Liver (tissue), 3 donors: ENCODE measurements around the gene FUT2.

Experiments
- RAD21 ChIP-seq, 2 donors: IDR thresholded peaks; 2 replicates each; pipeline ENCODE4 v1.6.1; 2016; ENCODE audit warnings: antibody characterized with exemption in 2 of 2, mild to moderate bottlenecking in 2 of 2
- SP1 ChIP-seq: IDR thresholded peaks from 2 replicates; pipeline ENCODE4 v1.6.1; 2018; ENCODE audit warnings: antibody characterized with exemption, mild to moderate bottlenecking
- YY1 ChIP-seq: IDR thresholded peaks from 2 replicates; pipeline ENCODE4 v1.6.1; 2016; ENCODE audit warnings: antibody characterized with exemption, mild to moderate bottlenecking
- TF ChIP-seq, protein P1 (sequence below): fragments of 150-350 bp; IDR thresholded peaks from 2 replicates; pipeline ENCODE4 v1.5.1; 2017; ENCODE audit warnings: improper control_type of control experiment, low read depth, low read length; ENCODE audit not compliant: missing input control
- TF ChIP-seq, protein P2 (sequence below): IDR thresholded peaks from 2 replicates; pipeline ENCODE4 v1.6.1; 2016; ENCODE audit warnings: antibody characterized with exemption
- TF ChIP-seq, protein P3 (sequence below): IDR thresholded peaks from 2 replicates; pipeline ENCODE4 v1.6.1; 2016; ENCODE audit warnings: antibody characterized with exemption, mild to moderate bottlenecking
- TF ChIP-seq, protein P4 (sequence below): IDR thresholded peaks from 2 replicates; pipeline ENCODE4 v1.6.1; 2016; ENCODE audit warnings: antibody characterized with exemption
- TF ChIP-seq, protein P5 (sequence below): IDR thresholded peaks from 2 replicates; pipeline ENCODE4 v1.6.1; 2016; ENCODE audit warnings: antibody characterized with exemption
- donor health status: healthy.
- donor health status: healthy.

DNA sequence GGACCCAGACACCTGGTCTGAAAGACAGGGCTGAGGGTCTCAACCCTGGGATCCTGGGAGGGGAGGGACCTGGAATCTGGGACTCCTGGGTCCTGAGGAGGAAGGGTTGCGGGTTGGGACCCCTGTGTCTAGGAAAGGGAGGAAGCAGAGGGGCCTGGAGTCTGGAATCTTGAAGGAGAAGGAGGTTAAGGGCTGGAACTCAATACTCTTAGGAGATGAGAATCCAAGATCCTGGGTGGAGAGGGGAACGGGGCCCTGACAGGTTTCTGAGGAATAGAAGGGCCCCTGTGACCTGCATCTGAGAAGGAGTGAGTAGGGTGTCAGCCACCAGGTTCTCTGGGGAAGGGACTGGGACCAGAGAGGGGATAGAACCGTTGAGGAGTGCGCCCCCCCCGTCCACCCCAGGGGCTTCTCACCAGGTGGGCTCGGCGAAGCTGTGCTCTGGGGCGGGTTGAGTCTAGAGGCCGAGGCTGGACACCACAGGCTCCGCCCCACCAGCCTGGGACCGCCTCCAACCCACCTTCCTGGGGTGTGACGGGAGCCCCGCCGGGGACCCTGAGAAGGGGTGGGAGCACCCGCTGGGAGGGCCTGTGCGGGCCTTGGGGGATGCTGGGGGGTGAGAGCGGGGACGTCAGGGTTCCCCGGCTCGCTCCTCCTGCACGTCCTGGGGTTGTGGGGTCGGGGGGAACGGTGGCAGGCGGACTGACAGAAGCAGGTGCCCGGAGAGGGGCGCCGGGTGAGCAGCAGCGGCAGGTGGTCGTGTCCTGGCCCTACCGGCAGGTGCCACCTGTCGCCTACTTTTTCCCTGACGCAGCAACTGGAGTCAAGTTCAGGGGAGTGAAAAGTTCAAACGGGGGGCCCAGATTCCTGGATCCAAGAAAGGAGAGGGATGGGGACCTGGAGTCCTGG, 23.7 kb downstream of the FUT2 start, which contains the start of gene MAMSTR:
- TF ChIP-seq RAD21 (IDR thresholded peaks at IDR 0.05) (no peak), SP1 (no peak), YY1 (no peak)
- TF ChIP-seq, protein P1, sequence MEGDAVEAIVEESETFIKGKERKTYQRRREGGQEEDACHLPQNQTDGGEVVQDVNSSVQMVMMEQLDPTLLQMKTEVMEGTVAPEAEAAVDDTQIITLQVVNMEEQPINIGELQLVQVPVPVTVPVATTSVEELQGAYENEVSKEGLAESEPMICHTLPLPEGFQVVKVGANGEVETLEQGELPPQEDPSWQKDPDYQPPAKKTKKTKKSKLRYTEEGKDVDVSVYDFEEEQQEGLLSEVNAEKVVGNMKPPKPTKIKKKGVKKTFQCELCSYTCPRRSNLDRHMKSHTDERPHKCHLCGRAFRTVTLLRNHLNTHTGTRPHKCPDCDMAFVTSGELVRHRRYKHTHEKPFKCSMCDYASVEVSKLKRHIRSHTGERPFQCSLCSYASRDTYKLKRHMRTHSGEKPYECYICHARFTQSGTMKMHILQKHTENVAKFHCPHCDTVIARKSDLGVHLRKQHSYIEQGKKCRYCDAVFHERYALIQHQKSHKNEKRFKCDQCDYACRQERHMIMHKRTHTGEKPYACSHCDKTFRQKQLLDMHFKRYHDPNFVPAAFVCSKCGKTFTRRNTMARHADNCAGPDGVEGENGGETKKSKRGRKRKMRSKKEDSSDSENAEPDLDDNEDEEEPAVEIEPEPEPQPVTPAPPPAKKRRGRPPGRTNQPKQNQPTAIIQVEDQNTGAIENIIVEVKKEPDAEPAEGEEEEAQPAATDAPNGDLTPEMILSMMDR: no peak
- TF ChIP-seq, protein P2, sequence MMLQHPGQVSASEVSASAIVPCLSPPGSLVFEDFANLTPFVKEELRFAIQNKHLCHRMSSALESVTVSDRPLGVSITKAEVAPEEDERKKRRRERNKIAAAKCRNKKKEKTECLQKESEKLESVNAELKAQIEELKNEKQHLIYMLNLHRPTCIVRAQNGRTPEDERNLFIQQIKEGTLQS: no peak
- TF ChIP-seq, protein P3, sequence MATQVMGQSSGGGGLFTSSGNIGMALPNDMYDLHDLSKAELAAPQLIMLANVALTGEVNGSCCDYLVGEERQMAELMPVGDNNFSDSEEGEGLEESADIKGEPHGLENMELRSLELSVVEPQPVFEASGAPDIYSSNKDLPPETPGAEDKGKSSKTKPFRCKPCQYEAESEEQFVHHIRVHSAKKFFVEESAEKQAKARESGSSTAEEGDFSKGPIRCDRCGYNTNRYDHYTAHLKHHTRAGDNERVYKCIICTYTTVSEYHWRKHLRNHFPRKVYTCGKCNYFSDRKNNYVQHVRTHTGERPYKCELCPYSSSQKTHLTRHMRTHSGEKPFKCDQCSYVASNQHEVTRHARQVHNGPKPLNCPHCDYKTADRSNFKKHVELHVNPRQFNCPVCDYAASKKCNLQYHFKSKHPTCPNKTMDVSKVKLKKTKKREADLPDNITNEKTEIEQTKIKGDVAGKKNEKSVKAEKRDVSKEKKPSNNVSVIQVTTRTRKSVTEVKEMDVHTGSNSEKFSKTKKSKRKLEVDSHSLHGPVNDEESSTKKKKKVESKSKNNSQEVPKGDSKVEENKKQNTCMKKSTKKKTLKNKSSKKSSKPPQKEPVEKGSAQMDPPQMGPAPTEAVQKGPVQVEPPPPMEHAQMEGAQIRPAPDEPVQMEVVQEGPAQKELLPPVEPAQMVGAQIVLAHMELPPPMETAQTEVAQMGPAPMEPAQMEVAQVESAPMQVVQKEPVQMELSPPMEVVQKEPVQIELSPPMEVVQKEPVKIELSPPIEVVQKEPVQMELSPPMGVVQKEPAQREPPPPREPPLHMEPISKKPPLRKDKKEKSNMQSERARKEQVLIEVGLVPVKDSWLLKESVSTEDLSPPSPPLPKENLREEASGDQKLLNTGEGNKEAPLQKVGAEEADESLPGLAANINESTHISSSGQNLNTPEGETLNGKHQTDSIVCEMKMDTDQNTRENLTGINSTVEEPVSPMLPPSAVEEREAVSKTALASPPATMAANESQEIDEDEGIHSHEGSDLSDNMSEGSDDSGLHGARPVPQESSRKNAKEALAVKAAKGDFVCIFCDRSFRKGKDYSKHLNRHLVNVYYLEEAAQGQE: no peak
- TF ChIP-seq, protein P4, sequence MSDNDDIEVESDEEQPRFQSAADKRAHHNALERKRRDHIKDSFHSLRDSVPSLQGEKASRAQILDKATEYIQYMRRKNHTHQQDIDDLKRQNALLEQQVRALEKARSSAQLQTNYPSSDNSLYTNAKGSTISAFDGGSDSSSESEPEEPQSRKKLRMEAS: no peak
- TF ChIP-seq, protein P5, sequence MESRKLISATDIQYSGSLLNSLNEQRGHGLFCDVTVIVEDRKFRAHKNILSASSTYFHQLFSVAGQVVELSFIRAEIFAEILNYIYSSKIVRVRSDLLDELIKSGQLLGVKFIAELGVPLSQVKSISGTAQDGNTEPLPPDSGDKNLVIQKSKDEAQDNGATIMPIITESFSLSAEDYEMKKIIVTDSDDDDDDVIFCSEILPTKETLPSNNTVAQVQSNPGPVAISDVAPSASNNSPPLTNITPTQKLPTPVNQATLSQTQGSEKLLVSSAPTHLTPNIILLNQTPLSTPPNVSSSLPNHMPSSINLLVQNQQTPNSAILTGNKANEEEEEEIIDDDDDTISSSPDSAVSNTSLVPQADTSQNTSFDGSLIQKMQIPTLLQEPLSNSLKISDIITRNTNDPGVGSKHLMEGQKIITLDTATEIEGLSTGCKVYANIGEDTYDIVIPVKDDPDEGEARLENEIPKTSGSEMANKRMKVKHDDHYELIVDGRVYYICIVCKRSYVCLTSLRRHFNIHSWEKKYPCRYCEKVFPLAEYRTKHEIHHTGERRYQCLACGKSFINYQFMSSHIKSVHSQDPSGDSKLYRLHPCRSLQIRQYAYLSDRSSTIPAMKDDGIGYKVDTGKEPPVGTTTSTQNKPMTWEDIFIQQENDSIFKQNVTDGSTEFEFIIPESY: no peak
